HG03565 (cell line): ENCODE data around the gene ARPC2.
"Not testable (repeated sequence)": the region's sequence is repeated elsewhere in the genome, so short reads cannot be mapped to it uniquely, and the experiment has no call there.

Source experiments
- ATAC-seq: cut with Tn5 transposase; IDR thresholded peaks from one replicate; pipeline ENCODE4 v1.9.1; 2021; ENCODE audit warnings: mild to moderate bottlenecking, moderate library complexity; ENCODE audit not compliant: unreplicated experiment

Gene ARPC2

DNA sequence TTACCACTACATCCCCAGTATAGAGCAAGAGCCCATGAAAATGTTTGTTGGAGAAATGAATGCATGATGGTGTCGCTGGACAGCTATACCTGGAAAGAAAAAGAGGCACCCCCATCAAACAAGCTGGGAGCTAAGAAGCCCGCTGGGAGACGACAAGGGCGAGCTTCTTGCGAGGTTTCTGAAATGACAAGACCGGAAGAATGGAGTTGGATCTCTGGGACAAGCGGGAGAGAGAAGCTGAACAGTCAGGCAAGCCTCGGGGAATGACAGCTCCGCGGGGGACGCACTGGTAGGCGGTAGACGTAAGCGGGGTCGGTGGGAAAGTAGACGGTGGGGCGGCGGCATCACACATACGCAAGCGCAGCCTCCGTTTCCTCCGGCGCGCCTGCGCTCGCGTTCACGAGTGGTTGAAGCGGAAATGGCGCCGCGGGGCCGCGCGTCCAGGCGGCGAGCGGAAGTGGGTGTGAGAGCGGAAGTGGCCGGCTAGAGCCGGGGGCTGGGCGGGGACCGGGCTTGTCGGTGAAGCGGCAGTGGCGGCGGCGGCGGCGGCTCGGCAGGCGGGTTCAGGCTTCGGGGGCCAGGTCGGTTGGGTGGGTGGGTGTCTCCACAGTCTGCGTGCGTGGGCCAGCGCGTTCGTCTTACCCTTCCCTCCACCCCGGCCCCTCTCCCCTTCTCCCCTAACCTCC is at the start of gene ARPC2:
Gene ARPC2 (plus strand): TSS at position 516 of the 686 bp plus-strand sequence. CDS start 282 bp downstream, outside the sequence.
- peak; percentile 56 for ATAC-seq

DNA sequence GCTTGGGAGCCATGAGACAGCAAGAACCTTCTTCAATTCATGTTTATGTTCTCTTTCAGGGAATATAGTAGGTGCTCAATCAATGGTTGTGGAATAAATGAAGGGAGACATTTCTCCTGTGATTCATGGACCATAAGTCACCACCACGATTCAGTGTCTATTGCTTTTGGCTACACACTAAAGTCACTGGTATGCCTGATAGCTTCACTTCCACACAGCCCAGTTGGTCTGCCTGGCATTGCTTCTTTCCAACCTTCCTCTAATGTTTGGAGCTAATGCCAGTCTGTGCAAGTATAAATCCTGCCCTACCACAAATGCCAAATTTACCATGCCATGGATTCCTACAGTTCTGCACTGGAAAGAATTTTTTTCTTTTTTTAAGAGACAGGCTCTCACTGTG is 49.0 kb upstream of the ARPC2 start:
- ATAC-seq, result no peak

DNA sequence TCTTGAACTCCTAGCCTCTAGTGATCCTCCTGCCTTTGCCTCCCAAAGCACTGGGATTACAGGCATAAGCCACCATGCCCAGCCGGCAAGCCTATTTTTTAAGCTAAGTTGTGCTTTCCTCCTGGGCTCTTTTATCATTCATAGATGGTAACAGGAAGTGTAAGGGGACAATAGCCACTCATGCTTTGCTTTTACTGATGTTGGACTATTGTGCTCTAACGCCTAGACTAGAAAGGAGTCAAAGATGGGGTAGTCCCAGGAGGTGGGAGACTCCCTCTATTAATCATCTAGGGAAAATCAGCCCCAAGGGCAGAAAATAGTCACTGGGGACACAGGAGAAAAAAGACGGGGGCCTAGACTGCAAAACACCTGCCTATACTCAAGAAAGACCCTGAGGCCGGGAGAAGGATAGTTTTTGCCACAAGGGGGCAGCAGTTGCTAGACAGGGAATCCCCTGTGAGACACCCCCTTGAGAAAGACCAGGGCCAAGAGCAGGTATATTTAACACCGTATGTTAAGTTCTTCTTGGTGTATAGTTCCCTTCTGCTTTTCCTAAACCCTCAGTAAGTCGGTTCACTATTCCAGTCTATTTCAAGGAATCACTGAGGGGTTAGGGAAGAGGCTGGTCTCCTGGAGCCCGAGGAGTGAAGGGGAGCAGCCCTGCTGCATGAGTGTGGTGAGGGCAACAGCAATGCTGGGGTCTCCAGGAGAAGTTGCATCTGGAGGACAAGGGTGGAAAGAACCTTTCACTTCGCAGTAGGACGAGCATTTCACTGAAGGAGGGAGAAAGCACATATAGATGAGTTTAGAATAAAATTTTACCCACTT is 48.1 kb upstream of the ARPC2 start:
- no peak for ATAC-seq

DNA sequence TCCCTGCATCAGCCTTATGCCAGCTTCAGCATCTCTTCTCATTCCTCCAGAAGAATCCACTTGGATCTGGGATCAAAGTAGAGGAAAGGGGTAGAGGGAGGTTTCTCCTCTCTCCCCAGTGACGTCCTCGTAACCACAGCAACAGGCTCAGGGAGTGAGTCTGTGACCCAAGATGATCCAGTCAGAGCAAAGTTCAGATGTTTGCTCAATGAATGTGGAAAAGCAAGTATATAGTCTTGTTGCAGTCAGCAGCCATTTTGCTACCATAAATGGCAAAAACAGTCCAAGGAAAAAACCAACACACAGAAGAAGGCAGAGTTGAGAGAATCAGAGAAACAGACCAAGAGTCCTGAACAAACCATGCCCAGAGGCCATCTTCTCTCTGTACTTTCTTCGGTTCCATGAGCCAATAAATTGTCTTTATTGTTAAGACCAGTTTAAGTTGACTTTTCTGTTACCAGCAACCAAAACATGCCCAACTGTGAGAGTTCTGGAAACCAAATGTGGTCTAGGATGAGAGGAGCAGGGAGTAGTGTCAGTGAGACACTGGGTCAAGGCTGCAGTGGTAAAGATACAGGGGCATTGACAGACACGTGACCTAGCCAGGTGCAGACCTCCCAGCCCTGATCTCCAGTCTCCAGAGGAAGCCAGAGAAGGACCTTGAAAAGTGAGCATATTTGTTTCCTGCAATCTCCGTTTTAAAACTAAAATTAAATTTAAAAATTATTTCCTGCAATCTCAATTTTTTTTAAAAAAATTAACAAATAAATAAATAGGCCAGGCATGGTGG is 47.0 kb upstream of the ARPC2 start:
- ATAC-seq, result no peak

DNA sequence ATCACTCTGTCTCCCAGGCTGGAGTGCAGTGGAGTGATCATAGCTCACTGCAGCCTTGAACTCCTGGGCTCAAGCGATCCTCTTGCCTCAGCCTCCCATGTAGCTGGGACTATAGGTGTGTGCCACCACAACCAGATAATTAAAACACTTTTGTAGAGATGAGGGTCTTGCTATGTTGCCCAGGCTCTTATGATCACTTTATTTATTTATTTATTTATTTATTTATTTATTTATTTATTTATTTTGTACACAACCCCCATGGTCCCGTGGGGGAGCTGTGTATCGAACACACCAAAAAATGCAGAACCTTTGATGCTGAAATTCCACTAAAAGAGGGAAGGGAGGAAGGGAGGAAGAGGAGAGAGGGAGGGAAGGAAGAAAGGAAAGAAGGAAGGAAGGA is 45.2 kb upstream of the ARPC2 start:
- not testable (repeated sequence) for ATAC-seq

DNA sequence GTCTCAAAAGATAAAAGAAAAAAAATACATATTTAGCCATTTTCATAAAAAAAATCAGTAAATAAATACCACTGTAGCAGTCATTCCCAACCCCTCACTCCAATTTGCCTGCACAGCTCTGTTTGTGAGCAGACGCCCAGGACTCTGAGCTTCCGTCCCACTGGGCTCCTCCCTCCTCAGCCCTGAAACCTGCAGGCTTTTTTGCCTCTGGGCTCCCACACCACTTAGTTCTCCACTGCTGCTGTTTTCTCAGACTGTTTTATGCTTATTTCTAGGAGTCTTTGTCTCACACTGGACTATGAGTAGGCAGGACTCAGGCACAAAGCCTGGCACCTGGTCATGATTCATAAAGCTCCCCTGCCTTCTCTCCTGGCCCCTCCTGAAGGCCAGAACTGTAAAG is 44.1 kb upstream of the ARPC2 start:
- ATAC-seq, result no peak

DNA sequence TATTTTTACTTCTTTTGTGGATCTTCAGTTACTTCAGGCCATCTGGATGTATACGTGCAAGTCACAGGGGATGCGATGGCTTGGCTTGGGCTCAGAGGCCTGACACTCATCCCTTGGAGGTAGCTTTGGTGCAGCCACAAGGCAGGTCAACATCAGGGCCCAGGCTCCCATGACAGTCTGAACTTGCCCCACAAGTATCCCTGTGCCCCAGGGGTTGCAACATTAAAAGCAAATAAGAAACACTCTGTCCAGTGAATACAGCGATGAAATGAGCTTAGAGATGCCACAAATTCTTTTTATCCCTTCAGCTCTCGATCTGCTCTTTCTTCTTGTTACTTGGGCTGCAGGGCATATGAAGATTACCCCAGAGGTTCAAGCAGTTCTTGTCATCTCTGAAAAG is 37.2 kb upstream of the ARPC2 start:
- ATAC-seq, result no peak

DNA sequence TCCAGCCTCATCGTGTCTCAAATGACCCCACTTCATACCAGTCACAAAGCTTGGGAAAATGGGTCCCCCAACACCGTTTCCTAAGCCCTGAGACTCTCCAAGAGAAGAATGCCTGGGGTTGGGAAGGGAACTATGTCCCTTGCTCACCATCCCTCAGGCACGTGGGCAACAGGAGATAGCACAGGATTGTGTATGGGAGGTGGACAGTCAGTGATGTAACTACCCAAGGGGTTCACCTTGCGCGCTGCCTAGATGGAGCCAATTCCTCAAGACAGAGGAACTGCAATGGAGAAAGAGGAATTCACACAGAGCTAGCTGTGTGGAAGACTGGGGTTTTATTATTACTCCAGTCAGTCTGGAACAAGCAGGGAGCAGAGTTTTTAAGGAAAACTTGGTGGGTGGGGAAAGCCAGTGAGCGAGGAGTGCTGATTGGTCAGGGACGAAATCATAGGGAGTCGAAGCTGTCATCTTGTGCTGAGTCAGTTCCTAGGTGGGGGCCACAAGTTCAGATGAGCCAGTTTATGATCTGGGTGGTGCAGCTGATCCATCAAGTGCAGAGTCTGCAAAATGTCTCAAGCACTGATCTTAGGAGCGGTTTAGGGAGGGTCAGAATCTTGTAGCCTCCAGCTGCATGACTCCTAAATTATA is 36.4 kb upstream of the ARPC2 start:
- no peak for ATAC-seq

DNA sequence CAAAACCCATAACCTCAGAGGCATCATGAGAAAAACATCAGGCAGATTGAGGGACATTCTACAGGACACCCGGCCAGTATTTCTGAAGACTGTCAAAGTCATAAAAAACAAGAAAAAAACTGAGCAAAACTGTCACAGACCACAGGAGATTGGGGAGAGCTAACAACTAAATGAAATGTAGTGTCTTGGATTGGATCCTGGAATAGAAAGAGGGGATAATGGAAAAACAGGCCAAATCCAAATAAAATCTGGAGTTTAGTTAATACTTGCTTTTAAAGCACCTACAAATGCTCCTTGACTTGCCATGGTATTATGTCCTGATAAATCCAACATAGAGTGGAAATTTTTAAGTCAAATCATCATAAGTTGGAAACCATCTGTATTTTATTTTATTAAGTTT is 32.7 kb upstream of the ARPC2 start:
- no peak for ATAC-seq

DNA sequence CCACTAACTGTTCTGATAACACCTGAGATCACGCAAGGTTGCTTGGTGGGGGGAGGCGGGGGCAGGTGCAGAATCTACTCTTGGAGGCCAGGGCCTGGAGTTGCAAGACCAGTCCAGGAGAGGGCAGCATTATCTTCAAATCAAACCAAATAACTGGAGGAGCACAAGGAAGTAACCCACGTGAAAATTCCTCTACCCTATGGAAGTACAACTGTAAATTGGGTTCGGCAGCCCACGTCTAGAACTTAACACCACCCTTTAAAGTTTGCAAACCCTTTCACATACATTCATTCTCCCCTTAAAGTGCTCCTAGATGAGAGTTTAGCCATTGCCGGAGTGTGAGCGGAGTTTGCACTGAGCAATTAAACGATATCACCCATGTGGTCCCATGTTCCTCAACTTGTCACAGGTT is 30.6 kb upstream of the ARPC2 start:
- ATAC-seq, result peak; percentile 49

DNA sequence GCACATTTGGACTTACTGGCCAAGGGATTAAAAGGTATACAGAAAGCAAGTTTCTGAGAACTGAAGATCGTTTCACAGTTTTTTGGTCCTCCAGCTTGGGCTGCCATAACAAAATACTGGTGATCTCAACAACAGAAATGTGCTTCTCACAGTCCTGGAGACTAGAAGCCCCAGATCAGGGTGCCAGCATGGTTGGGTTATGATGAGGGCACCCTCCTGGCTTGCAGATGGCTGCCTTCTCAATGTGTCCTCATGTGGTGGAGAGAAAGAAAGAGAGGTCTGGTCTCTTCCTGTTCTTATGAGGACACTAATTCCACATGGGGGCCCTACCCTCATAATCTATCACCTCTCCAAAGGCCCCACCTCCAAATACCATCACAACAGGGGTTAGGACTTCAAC is 30.1 kb upstream of the ARPC2 start:
- no peak for ATAC-seq

DNA sequence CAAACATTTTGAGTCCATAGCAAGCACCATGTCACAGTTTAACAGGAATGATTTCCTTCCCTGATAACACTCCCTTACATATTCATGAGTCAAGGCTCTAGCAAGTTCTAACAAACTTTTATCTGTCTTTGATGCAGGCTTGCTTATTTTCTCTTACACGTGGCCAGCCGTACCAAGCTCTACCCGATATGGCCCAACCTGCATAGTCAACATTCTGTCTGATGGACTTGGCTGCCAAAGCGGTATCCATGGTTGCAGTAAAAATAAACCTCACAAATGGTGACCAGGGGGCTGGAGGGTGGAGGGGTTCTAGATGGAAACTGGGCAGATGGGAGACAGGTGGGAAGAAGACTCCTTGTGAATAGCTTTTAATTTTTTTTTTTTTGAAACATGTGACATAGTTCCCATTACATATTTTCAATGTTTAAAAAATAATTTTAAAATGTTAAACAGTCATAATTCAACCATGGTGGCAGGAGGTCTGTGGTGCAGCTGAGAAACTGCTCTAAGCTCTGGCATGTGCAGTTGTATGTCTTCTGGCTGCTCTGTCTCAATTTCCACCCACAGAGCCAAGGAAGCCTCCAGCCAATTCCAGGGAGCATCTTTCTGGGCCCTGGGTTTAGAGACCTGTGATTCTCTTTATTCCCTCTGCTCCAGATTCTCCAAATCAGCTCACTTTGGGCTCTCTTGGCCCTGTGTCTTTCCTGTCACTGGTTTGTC is 29.5 kb upstream of the ARPC2 start:
- ATAC-seq, result no peak

DNA sequence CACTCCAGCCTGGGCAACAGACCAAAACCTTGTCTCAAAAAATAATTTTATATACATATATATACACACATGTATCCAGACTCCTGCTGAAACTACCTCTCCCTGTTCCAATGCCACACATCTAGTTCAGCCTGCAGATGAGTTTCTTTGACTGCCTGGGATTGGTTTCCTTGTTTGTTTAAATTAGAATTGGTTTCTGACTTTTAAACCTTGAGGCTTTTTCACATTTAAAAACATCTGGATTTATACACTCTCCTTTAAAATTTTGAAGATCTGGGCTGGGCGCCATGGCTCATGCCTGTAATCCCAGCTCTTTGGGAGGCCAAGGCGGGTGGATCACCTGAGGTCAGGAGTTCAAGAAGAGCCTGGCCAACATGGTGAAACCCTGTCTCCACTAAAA is 28.5 kb upstream of the ARPC2 start:
- no peak for ATAC-seq

DNA sequence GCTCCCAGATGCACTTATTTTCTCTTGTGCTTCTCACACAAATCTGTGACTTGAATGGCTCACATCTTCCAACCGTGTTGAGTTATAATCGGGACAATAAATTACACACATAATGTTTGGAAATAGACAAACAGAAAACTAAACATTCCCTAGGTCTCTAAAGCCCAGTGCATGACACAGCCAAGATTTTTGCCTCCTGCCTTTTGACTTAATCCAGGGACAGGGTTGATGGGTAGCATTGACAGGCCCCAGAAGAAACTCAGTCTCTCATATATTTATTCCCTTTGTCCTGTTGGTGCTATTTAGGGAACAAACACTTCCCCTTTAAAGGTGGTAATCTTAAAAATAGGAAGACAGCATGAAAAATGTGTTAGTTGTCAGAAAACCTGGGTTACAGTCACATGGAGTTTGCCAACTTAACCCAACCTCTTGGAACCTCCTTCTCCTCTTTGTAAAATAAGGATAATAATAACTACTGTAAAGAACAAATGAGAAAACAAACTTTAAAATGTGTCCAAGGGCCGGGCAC is 24.0 kb upstream of the ARPC2 start:
- ATAC-seq, result no peak

DNA sequence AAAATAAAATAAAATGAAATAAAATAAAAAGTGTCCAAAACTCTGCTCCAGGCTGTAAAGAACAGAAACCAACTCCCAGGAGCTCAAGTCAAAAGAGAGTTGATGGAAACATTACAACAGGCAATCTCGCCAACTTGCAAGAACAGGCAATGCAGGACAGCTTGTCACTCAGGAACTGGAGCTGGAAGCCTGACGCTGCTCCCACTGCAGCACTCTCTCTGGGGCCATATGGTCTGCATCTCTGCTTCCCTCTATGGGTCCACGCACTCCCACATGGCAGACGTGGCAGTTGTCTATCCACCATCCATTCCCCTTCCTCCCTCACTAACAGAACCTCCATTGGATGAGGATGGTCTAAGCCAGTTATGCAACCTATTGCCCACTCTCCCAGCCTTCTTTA is 23.3 kb upstream of the ARPC2 start:
- ATAC-seq, result no peak

DNA sequence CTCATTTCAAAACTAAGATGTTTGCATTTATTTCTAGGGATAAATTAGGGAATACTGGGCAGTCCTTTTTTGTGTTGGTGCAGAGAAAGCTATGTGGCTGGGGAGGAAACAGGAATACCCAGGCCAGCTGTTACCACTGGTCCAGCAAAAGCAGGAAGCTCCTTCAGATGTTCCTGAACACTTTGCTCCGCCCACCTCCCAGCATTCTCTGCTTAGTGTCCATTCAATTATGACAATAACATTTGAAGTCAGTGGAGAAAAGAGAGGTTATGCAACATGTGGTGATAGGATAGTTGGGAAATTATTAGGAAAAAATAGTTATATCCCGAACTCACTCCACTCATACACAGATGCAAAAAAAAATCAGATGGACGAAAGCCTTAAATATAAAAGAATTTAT is 22.1 kb upstream of the ARPC2 start:
- no peak for ATAC-seq

DNA sequence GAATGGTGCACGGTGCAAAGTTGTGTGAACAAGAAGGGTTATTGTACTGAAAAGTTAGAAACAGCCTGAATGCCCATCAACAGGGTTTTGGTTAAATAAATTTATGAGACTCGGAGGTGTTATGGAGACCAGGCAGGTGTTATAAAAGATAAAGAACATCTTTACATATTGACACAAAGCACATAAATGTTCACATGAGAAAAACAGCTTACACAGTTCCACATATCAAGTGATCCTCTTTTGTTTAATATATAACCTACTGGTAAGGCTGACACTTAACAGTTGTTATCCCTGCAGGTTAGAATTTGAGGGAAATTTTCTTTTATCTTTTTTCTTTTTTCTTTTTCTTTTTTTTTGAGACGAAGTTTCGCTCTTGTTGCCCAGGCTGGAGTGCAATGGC is 20.0 kb upstream of the ARPC2 start:
- ATAC-seq, result no peak

DNA sequence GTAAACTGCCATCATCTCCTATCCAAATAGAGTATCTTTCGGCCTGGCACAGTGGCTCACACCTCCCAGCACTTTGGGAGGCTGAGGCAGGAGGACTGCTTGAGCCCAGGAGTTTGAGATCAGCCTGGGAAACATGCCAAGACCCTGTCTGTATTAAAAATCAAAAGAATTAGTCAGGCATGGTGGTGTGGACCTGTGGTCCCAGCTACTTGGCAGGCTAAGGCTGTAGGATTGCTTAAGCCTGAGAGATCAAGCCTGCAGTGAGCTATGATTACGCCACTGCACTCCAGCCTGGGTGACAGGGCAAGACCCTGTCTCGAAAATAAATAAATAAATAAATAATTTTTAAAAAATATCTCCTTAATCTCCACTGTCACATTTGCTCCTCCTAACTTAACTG is 14.7 kb upstream of the ARPC2 start:
- ATAC-seq, result no peak

DNA sequence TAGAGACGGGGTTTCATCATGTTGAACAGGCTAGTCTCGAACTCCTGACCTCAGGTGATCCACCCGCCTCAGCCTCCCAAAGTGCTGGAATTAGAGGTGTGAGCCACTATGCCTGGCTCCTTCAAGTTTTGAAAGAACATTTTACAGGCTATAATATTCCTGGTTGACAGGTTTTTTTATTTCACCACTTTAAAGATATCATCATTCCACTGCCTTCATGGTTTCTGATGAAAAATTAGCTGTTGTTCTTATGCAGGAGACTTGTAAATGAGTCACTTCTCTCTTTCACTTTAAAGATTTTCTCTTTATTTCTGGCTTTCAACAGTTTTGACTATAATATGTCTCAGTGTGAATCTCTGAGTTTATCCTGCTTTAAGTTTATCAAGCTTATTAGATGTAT is 7.9 kb upstream of the ARPC2 start:
- ATAC-seq, result no peak

DNA sequence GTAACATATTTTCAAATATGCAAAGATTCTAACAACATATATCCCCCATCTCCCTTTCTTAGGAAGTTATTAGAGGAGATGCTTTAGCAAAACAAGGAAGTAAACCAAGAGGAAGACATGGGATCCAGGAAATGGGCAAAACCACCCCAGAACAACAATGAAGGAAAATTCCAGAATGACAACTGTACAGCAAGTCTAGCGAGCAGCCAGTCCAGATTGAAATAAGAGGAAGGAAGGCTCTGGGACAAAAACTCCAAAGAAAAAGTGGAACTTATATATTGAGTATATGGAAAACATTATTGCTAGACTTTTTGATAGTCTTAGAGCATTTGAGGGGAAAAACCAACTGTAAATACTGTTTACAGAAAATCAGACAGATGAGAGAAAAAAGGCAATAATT is 2.9 kb upstream of the ARPC2 start:
- no peak for ATAC-seq
